Fibroblast of skin of left biceps (primary cell): ENCODE data around the gene TBL2.
"Not testable (repeated sequence)": the region's sequence is repeated elsewhere in the genome, so short reads cannot be mapped to it uniquely, and the experiment has no call there.

Source experiments
- DNase-seq, 2 experiments: peaks; one replicate each; pipeline ENCODE4 v3.0.0-alpha.2; 2013; ENCODE audit warnings: low read depth in 2 of 2

Gene TBL2

GRCh38 chr7:73606801-73607691 is 28.7 kb upstream of the TBL2 start:
- DNase-seq = no peak

GRCh38 chr7:73605601-73606220 is 27.3 kb upstream of the TBL2 start:
- DNase-seq = no peak

GRCh38 chr7:73602721-73603651 is 24.6 kb upstream of the TBL2 start:
- no peak for DNase-seq

GRCh38 chr7:73599916-73600315 is 21.5 kb upstream of the TBL2 start:
- no peak for DNase-seq

GRCh38 chr7:73599151-73599882 is 20.9 kb upstream of the TBL2 start:
- no peak for DNase-seq

GRCh38 chr7:73597978-73598782 is 19.8 kb upstream of the TBL2 start:
- DNase-seq = no peak

GRCh38 chr7:73596191-73597065 is 18.0 kb upstream of the TBL2 start:
- DNase-seq = no peak

- no peak for DNase-seq
These were observed 17.0 kb upstream of the TBL2 start for GRCh38 chr7:73595358-73595757.

GRCh38 chr7:73593207-73594045 is 15.0 kb upstream of the TBL2 start:
- DNase-seq = no peak

- DNase-seq = no peak
These were observed 8.5 kb upstream of the TBL2 start for GRCh38 chr7:73586911-73587310.

- DNase-seq = no peak
These were observed 6.8 kb upstream of the TBL2 start for GRCh38 chr7:73585196-73585595.

- no peak for DNase-seq
These were observed 4.4 kb upstream of the TBL2 start for GRCh38 chr7:73582664-73583202.

GRCh38 chr7:73581006-73581405 is 2.6 kb upstream of the TBL2 start:
- DNase-seq = not testable (repeated sequence)

GRCh38 chr7:73577627-73578341 is 595 bp downstream of the TBL2 start:
- no peak for DNase-seq

GRCh38 chr7:73573791-73574190 is 4.6 kb downstream of the TBL2 start:
- DNase-seq = no peak

GRCh38 chr7:73573276-73573675 is 5.1 kb downstream of the TBL2 start:
- DNase-seq = no peak

- DNase-seq = no peak
These were observed 5.6 kb downstream of the TBL2 start for GRCh38 chr7:73572767-73573186.

GRCh38 chr7:73570977-73571376 is 7.4 kb downstream of the TBL2 start:
- no peak for DNase-seq
